Measurements from ENCODE around the gene HSBP1L1. TPM values are rescaled to one million over a fixed set of nuclear protein-coding genes. Genes with fewer than 3 reads are reported as not detected.

HSBP1L1 gene
- total and polyA plus RNA-seq, 2 of the 8 experiments (the other 6 are each of a cell fraction or from before 2014, with no cell fraction given), result 1.0 to 1.3 TPM

DNA sequence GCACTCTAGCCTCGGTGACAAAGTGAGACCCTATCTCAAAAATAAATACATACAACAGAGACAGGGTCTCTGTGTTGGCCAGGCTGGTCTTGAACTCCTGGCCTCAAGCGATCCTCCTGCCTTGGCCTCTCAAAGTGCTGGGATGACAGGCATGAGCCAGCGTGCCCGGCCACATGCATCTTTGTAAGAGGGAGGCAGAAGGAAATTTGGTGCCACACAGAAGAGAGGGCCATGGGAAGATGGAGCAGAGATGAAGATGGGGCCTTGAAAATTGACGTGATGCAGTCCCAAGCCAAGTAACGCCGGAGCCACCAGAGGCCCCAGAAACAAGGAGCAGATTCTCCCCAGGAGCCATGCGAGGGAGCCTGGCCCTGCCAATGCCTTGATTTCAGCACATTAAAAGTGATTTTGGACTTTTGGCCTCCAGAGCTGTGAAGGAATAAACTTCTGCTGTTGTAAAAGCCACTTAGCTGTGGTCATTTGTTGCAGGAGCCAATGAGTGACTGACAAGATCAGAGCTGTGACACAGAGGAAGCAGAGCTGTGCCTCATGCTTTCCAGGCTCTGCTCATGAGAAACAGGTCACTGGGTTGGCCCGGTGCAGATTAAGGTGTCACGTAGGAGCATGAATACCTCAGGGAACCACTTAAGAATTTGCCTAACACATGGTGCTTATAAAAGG lies 10.3 kb upstream of the HSBP1L1 start (continued):
- no peak for TF ChIP-seq E2F6 (IDR thresholded peaks at IDR 0.05)
- TF ChIP-seq BACH1 (IDR thresholded peaks at IDR 0.05; ENCODE audit: low read length), result no peak
- TF ChIP-seq SP4 (IDR thresholded peaks at IDR 0.05; ENCODE audit: low read length), result no peak
- TF ChIP-seq EZH2 (IDR thresholded peaks at IDR 0.05; ENCODE audit: low read depth, low read length, severe bottlenecking), result no peak
- TF ChIP-seq POLR2AphosphoS5 (IDR thresholded peaks at IDR 0.05; ENCODE audit: low read depth, low read length), result no peak
- no peak for TF ChIP-seq EP300 (IDR thresholded peaks at IDR 0.05; ENCODE audit: borderline replicate concordance in 1 of 2, low read depth in 2 of 2, low read length in 2 of 2)
- no peak for TF ChIP-seq RXRA (IDR thresholded peaks at IDR 0.05; ENCODE audit: insufficient read depth, low read depth, low read length)
- no peak for TF ChIP-seq CHD2 (IDR thresholded peaks at IDR 0.05; ENCODE audit: low read length)
- no peak for TF ChIP-seq GABPA (IDR thresholded peaks at IDR 0.05; ENCODE audit: borderline replicate concordance, insufficient read depth, low read length)
